ENCODE data around the gene DLAT.

DNA sequence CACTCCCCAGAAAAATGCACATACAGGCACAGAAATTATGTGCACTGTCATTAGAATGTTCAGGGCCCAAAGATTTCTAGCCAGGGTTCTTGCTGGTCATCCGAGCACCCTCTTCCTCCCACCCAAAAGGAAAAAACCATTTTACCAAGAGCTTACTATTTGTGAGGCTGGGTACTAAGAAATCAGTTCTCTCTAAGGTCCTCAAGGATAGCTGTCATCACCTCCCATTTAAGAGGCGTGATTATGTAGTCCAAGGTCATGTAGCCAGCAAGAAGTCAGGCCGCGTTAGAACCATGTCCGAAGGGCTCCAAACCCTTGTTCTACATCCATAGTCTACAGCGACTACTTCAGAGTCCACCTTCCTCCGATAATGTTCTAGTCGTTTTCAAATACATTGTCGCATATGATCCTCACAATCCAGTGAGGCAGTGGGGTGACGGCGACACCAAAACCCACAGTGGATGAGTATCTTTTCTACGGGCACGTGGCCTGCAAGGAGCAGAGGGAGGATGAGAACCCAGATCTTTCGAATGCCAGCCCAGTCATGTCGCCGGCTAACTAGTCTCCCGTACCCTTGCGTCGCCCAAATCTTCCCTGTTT lies 60.7 kb downstream of the DLAT start:
- TF ChIP-seq, protein P1, sequence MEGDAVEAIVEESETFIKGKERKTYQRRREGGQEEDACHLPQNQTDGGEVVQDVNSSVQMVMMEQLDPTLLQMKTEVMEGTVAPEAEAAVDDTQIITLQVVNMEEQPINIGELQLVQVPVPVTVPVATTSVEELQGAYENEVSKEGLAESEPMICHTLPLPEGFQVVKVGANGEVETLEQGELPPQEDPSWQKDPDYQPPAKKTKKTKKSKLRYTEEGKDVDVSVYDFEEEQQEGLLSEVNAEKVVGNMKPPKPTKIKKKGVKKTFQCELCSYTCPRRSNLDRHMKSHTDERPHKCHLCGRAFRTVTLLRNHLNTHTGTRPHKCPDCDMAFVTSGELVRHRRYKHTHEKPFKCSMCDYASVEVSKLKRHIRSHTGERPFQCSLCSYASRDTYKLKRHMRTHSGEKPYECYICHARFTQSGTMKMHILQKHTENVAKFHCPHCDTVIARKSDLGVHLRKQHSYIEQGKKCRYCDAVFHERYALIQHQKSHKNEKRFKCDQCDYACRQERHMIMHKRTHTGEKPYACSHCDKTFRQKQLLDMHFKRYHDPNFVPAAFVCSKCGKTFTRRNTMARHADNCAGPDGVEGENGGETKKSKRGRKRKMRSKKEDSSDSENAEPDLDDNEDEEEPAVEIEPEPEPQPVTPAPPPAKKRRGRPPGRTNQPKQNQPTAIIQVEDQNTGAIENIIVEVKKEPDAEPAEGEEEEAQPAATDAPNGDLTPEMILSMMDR (IDR thresholded peaks at IDR 0.05): no peak
- TF ChIP-seq, protein P2, sequence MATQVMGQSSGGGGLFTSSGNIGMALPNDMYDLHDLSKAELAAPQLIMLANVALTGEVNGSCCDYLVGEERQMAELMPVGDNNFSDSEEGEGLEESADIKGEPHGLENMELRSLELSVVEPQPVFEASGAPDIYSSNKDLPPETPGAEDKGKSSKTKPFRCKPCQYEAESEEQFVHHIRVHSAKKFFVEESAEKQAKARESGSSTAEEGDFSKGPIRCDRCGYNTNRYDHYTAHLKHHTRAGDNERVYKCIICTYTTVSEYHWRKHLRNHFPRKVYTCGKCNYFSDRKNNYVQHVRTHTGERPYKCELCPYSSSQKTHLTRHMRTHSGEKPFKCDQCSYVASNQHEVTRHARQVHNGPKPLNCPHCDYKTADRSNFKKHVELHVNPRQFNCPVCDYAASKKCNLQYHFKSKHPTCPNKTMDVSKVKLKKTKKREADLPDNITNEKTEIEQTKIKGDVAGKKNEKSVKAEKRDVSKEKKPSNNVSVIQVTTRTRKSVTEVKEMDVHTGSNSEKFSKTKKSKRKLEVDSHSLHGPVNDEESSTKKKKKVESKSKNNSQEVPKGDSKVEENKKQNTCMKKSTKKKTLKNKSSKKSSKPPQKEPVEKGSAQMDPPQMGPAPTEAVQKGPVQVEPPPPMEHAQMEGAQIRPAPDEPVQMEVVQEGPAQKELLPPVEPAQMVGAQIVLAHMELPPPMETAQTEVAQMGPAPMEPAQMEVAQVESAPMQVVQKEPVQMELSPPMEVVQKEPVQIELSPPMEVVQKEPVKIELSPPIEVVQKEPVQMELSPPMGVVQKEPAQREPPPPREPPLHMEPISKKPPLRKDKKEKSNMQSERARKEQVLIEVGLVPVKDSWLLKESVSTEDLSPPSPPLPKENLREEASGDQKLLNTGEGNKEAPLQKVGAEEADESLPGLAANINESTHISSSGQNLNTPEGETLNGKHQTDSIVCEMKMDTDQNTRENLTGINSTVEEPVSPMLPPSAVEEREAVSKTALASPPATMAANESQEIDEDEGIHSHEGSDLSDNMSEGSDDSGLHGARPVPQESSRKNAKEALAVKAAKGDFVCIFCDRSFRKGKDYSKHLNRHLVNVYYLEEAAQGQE (IDR thresholded peaks at IDR 0.05; ENCODE audit: insufficient read depth in 1 of 2, low read depth in 2 of 2, low read length in 1 of 2): no peak
- no peak; the same call in 1 of the 2 replicates for TF ChIP-seq POLR2AphosphoS5 (IDR thresholded peaks at IDR 0.05; ENCODE audit: low read depth, low read length)
